ENCODE data around the gene NHLRC2.
A peak's percentile ranks its signal among the peaks of the same experiment; 100 is the strongest.

The NHLRC2 gene

DNA sequence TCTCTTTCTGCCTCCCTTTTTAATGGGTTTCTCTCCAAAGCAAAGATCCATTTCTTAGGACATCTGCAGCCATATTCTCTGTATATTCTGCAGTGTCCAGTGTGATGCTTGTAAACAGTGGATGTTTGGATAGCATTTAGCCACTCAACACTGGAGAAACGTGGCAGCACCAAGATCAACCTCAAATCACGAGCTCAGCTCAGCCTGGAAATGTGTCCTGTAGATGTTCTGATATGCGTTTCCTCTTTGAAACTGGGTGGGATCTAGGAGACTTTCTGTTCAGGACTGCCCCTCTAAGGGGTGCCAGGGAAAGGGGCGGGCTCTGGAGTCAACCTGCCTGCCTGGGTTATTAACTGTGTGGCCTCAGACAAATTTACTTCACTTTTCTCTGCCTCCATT is 91.2 kb downstream of the NHLRC2 start:
- DNase-seq = no peak

DNA sequence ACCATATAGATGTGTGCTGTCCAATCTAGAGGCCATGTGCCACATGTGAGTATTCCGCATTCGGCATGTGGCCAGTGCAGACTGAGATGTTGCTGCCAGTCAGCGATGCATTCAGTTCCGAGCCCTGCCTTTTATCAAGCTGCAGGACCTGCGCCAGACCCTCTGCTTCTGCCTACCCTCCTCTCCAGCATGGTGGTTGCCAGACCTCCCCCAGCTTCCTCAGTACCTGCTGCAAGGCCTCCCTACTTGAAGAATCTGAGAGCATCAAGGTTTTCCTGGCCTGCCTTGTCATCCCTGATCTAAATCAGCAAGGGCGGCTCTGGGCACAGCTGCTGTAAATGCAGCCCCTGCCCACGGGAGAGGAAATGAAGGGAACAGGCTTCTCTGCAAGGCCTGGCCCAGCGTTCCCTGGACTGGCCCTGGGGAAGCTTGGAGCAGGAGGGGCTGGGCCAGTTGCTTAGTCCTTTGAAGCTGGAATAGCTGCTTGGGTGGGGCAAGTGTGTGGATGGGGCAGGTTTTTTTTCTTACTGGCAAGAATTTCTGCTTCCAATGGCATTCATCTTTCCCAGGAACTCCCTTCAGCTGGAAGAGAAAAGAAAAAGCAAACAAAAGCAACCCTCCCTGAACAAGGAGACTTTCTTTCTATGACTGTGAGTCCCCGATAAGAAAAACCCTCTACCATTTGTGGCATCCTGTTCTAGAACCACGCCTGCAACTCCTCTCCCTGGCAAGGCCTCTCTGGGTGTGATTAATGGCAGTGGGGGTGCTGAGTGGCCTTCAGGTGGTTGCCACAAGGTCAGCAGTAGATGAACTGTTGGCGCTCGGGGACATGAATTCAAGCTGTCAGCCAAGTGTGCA is 93.0 kb downstream of the NHLRC2 start:
- no peak for DNase-seq

DNA sequence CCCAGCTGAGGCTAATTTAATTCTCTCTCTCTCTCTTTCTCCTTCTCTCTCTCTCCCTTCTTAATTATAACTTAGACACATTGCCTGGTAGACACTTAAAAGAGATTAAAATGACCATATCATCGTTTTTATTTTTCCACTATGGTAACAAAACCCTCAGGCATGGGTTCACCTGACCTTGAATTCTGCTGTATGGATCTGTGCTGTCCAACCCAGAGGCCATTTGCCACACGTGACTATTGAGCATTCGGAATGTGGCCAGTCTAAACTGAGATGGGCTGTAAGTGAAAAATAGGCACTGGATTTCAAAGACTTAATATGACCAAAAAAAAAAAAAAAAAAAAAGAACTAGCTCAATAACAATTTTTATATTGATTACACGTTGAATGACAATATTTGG is 93.6 kb downstream of the NHLRC2 start:
- DNase-seq = no peak

DNA sequence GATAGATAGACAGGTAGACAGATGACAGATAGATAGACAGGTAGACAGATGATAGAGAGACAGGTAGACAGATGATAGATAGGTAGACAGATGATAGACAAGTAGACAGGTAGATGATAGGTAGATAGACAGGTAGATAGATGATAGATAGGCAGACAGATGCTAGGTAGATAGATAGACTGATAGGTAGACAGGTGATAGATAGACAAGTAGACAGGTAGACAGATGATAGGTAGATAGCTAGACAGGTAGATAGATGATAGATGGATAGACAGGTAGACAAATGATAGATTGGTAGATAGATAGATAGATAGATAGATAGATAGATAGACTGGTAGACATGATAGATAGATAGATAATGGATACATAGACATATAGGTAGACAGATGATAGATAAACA is 95.8 kb downstream of the NHLRC2 start:
- DNase-seq = no peak

DNA sequence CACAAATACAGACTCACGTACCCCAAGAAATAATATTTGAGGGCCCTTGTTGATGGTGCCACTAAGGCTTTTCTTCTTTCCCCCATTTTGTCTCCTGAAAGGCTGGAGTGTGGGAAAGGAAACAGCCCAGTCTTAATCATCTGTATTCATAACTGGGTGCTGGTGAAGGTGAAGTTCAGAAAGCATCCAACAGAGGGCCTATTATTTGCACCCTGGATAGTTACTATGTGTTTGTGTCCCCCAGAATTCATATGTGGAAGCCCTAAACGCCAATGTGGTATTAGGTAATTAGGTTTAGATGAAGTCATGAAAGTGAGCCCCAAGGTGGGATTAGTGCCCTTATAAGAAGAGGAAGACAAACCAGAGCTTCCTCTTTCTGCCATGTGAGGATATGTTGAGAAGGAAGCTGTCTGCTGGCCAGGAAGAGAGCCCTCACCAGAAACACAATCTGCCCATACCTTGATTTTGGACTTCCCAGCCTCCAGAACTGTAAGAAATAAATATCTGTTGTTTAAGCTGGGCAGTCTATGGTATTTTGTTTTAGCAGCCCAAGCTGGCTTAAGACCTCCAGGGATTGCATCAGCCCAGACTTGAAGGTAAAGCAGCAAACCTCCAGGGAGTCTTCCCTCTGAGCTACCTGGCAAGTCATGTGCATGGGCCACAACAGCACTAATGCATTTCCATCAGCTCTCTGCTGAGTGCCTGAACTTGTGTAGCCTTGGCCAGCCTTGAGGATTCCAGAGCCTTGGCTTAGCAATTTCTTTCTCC is 99.2 kb downstream of the NHLRC2 start:
- DNase-seq = no peak

DNA sequence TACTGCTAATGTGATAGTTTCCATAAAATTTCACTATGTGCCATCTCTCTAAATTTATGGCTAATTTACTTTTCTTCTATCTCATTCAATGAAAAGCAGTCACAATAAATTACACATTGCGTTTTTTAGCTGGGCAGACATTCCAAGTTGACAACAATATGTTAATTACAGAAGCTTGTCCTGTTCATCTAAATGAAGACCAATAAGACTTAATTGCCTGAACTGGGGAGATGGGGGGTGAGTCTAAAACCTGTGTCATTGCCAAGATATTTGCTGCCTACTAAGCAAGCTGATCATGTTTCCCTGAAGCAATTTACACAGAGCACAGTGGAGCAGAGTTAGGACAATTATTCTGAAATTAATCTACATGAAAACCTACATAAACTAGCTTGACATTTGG is 99.9 kb downstream of the NHLRC2 start:
- DNase-seq = no peak

DNA sequence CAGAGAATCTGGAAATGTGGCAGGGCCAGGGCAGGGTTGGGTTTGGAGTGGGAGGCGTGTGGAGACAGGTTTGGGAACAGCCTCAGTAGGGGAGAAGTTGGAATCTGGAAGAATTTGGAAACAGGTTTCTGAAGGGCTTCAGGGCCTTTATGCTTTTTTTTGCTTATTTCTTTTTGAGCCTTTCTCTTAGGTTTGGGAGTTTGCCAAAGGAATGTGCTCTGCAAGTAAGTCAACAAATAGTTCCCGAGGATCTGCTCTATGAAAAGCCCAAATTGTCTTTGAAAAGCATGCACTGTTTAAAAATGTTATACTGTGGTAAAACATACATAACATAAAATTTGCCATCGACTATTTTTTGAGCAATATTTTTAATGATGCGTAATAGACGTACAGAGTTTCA is 102.6 kb downstream of the NHLRC2 start:
- DNase-seq = no peak

DNA sequence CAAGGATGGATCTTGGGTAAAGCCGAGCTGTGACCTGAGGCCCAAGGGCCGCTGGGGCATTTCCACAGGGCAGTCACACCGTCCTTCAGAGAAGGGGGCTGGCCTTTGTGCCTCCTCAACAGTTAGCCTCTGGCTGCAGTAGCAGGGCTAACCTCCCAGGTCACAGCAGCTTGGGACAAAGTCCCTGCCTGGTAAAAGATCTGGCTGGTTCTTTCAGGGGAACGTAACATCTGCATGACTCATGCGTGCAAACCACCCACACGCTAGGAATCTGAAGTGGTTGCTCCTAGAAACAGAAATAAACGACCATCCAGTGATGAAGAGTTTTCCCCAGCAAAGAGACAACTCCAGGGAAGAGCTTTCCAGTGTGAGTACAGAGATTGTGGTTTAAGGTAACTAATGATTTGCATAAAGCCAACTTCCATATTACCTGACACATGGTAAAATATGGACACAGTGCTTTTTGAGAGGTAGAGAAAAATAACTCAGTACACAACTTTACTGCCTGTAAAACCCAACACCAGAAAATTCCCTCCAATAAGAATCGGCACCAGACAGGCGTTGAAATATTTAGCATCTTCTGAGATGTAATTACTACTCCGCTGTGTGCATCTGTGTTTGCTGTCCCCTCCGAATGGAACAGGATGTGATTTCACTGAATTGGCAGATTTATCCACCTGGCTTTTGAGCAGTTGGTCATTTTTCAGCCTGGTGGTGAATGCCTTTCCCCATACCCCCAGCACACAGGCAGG is 104.3 kb downstream of the NHLRC2 start:
- DNase-seq = no peak

DNA sequence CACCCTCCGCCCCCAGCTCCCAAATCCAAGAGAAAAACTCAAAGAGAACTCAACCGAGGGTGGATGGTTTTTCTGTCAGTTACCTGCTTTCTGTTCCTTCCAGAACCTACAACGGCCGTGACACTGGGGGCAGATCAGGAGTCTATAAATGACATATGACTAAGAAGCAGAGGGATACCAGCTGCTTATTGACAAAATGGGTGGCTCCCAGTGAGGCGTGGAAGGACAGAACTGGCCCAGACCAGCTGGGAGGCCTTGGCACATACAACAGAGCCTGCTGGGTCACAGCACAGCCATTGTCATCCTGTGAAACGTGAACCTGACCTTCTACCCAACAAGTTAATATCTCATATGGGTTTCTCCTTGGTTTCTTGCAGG is 104.9 kb downstream of the NHLRC2 start:
- no peak for DNase-seq

DNA sequence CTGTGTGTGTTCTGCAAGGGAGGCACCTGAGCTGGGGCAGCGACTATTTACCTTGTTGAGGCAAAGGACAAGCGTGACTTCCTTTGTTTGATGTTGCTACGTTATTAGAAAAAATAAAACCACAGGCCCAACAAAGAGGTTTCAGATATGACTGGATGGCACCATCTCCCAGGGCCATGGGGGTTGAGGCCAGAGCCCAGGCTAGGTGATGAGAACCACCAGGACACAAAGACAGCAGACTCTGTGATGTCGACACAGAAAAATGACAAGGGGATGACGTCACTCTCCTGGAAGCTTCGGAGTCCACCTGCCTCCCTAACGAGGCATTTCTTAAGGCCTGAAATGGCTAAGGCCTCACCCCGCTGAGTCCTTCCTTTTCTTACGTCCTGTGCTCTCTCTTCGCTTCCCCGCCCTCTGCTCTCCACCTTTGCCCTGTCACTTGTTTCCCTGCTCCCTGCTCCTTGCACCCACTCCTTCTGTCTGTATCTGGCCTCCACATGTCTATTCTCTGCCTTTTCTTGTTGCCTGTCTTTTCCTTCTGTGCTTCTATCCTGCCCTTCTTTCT is 106.2 kb downstream of the NHLRC2 start:
- no peak for DNase-seq

DNA sequence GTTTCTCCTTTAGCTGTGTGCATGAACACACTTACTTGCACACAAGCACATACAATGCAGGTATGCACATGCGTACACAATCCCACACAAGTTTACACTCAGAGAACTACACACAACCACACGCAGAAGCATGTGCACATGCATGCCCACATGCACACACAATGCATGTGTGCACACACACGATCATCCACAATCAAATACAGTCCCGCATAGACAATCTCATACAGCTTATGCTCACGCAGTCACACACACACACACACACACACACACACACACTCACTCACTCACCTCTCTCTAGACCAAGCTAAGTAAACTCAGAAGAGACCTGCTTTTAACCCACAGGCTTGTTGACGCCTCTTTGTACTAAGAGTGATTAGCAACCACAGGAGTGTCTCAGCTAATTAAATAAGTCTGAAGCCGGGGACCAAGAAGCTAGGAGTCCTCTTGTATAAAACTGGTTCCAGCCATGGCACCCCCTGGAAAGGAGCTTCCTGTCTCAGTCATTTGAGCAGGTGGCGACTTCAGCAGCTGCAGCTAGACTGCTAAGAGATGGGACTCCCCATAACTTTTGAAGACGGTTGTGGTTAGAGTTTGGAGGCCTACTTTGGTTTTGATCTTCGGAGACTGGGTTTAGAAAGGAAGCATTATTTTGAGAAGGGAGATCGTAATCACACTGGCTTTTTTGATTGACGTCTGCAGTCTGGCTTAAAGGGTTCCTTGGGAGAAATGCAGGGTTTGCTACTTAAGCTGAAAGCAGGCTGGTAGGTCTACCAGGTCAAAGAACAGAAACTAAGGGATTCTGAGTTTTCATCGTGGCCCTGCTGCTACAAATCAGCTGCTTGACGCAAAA is 106.9 kb downstream of the NHLRC2 start:
- peak; percentile 22 for DNase-seq

DNA sequence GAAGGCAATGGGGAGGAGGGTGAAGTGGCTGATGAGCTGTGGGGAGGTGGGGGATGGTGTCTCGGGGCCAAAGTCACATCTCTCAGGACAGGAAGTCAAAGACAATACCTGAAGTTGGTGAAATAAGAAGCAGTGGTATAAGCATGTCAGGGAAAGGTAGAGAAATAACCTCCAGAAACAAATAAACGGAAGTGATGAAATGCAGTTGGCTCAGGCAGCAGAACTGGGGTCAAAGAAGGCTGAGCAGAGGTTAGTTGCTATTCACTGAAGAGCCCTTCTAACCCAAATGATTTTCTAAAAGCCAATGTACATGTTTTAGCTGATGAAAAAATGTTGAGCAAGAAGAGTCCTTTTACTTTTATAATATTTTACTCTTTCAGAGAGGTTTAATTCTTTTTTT is 110.6 kb downstream of the NHLRC2 start:
- DNase-seq = no peak

DNA sequence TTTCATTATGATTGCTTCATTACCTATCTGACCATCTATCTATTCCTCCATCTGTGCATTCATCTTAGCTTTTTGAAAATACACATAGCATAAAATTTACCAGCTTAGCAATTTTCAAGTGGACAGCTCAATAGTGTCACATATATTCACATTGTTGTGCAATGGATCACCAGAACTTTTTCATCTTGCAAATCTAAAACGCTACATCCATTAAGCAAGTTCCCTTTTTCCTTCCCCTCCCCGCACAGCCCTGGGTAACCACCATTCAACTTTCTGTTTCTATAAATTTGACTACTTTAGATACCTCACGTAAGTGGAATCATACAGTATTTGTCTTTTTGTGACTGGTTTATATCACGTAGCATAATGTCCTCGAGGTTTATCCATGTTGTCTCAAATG is 111.2 kb downstream of the NHLRC2 start:
- DNase-seq = no peak
